Endometrial microvascular endothelial cells (primary cell): ENCODE measurements around the gene REXO1. TPM values are rescaled to one million over a fixed set of nuclear protein-coding genes. Genes with fewer than 3 reads are reported as not detected.

Experiments
- total RNA-seq: library from RNA; depleted of rRNA; stranded (reverse); fragments of >200 nt; gene quantifications from one replicate; pipeline ENCODE4 v1.2.3, GENCODE V29; 2015; ENCODE audit errors: inconsistent ontology term

The REXO1 gene
- total RNA-seq, 1 donor from 2014 or later, result 15.7 TPM

Other genes with a start within 250 kb of the REXO1 start
- 46.6 TPM for gene UQCR11, start 243.0 kb downstream of the REXO1 start, total RNA-seq
- gene TCF3, start 195.9 kb downstream of the REXO1 start, total RNA-seq, result 124 TPM
- gene ONECUT3, start 95.0 kb downstream of the REXO1 start, total RNA-seq, result not detected
- gene ATP8B3, start 36.2 kb downstream of the REXO1 start, total RNA-seq, result 2.0 TPM
- gene KLF16, start 15.1 kb upstream of the REXO1 start, total RNA-seq, result 12.9 TPM
- gene ABHD17A, start 37.0 kb upstream of the REXO1 start, total RNA-seq, result 149 TPM
- 15.5 TPM for gene ADAT3, start 56.9 kb upstream of the REXO1 start, total RNA-seq
- gene SCAMP4, start 56.9 kb upstream of the REXO1 start, total RNA-seq, result 83.0 TPM
- gene CSNK1G2, start 92.7 kb upstream of the REXO1 start, total RNA-seq, result 63.7 TPM
- 88.5 TPM for gene BTBD2, start 167.2 kb upstream of the REXO1 start, total RNA-seq
- 111 TPM for gene MKNK2, start 202.8 kb upstream of the REXO1 start, total RNA-seq
- gene MOB3A, start 247.8 kb upstream of the REXO1 start, total RNA-seq, result 66.6 TPM
- not detected for gene IZUMO4, start 248.4 kb upstream of the REXO1 start, total RNA-seq